Left ventricle myocardium superior (tissue), 1 donor: ENCODE measurements around the gene MUC20. TPM values are rescaled to one million over a fixed set of nuclear protein-coding genes. Genes with fewer than 3 reads are reported as not detected.
"Not testable (repeated sequence)": the region's sequence is repeated elsewhere in the genome, so short reads cannot be mapped to it uniquely, and the experiment has no call there.

ENCODE experiments used
- ATAC-seq: fragments of 200-7000 bp; cut with Tn5 transposase; one replicate; pipeline ENCODE4 v1.9.1; 2020; ENCODE audit warnings: mild to moderate bottlenecking, moderate library complexity
- DNase-seq: peaks from one replicate; pipeline ENCODE4 v3.0.0-alpha.2; 2020
- intact Hi-C: fragments of 100-400 bp; cut with micrococcal nuclease; formaldehyde crosslinking; loops from one replicate; pipeline ENCODE4 v1.11.0; 2022
- total RNA-seq: library from RNA; stranded (reverse); fragmentation: NEBNext Ultra II Directional; extraction: Animal tissue kit (Norgen Biotek cat#: 25700); gene quantifications from one replicate; pipeline ENCODE4 v1.2.1, GENCODE V29; 2021
- donor health status: DM: no; HTN: yes; CAD: no; lungs with severe emphysema.

Gene MUC20
- total RNA-seq, 1 donor from 2014 or later = 3.6 TPM

DNA sequence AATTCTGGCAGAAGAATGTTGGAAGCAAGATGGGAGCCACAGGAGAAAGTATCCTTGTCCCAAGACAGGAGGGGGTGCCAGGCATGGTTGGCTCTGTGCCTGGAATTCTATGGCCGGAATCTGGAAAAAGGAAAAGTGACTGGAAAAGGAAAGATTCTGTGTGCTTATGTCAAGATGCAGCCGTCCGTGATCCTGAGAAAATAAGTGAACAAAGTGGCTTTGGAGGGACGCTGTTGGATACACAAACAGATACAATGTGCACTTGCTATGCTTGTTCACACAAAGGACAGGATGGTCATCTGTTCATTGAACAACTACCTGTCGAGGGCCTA is 28.5 kb upstream of the MUC20 start:
- DNase-seq (no peak), ATAC-seq (no peak)
- intact Hi-C loops = no loop called here

DNA sequence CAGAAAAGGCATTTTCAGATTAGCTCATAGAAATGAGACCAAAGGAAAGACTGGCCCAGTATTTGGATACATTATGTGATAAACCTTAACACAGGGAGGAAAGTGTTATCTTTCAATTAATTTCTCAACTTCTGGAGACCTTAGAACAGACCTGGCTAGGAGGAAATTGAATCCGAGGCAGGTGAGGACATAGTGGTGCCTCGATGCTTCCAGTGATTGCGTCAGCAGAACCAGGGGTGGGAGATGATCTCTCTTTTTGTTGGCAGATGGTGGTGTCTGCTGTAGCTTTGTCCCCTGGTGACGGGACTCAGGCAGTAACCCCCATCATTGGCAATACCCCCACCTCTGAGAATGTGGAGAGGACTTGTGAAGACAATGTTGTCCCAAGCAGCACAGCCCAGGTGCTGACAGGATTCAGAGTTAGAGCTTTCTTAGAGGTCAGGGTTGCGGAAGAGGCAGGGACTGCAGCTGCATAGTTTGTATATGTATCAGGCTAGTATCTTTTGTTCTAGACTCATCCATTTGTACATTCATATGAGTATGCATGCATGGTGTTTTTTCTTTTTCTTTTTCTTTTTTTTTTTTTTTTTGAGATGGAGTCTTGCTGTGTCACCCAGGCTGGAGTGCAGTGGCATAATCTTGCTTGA is 27.9 kb upstream of the MUC20 start:
- DNase-seq (no peak), ATAC-seq (no peak)
- intact Hi-C loops = no loop called here

GRCh38 chr3:195693428-195694216 is 27.2 kb upstream of the MUC20 start:
- ATAC-seq = no peak
- DNase-seq = no peak
- intact Hi-C loops = no loop called here

DNA sequence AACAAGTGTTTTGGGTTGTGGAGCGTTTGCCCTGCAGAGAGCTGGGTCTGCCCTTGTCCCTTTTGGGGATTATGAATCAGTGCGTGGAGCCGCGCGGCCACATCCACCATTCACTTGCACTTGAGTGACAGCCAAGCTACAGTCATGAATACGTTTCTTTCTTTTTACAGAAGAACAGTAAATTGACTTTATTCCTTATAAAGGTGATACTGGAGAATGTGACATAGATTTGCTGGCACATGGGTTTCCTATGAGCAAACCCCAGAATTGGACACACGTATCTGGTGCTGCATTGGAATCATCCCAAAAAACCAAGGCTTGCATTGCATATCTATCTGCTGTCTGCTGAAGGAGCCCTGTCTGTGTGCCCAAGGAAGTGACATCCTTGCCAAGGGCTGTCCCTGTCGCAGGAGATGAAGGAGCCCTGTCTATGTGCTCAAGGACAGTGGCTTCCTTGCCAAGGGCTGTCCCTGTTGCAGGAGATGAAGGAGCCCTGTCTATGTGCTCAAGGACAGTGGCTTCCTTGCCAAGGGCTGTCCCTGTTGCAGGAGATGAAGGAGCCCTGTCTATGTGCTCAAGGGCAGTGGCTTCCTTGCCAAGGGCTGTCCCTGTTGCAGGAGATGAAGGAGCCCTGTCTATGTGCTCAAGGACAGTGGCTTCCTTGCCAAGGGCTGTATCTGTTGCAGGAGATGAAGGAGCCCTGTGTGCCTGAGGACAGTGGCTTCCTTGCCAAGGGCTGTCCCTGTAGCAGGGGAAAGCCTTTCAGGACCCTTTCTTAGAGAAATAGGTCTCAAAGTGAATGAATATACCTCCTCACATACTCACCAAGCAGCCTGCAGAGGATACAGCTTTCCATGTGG is 26.3 kb upstream of the MUC20 start:
- ATAC-seq, DNase-seq, intact Hi-C loops: not testable (repeated sequence)

DNA sequence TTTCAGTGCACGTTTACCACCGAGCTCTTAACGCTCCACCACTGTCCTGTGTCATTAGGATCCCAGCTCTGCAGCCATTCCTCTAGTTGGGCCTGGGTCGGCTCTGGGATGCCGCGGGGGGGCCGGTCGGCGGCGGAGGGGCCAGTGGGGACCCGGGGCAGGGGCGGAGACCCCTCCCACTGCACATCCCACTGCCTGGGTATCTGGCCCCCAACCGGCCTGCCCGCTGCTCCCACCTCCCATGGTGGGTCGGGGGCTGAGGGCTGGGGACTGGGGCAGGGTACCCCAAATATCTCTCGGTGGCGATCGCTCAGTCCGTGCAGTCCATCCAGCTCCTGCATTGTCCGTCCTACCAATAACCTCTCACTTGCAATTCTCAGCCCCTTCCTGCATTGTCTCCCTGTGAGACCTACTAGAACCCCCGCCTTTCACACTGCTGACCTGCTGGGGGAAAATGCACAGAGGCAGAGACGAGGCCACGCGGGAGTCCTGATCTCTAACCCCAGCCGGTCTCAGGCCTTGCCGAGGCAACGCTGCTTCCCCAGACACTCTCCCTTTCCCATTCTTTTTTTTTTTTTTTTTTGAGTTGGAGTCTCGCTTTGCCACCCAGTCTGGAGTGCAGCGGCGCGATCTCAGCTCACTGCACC is 24.0 kb upstream of the MUC20 start:
- intact Hi-C loops = no loop called here
- ATAC-seq (peak; percentile 5), DNase-seq (no peak)

DNA sequence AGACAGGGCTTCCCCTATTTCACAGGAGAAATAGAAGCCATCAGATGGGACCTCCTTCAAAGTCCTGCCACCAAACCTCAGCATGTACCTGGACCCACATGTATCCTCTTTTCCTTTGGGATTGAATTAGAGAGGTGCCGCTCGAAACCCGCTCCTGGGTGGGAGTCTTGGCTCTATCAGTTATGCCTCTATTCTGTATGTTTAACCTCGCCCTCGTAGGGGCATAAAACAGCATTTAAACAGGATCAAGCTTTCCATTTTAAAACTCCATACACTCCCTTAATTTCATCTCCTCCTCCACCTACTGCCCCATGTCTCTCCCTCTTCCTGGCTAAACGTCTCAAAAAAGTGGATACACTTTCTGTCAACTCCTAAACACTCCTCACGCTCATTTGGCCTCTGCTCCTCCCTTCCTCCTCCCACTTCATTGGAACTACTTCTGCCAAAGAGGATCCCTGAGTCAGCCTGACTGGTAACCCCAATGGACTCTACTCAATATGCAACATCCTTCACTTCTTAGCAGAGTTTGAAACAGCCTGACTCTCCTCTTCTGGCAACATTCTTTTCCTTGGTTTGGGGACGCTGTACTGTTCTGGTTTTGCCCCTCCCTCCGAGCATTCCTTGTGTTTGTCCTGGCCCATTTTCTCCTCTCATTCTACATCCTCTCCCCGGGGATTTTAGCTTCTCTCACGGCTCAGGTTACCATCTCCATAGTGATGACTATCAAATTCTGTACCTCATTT is 23.0 kb upstream of the MUC20 start:
- ATAC-seq (peak; percentile 40), DNase-seq (no peak)
- intact Hi-C loops = no loop called here

GRCh38 chr3:195698325-195698646 is 22.5 kb upstream of the MUC20 start:
- intact Hi-C loops = no loop called here
- DNase-seq (no peak), ATAC-seq (no peak)

DNA sequence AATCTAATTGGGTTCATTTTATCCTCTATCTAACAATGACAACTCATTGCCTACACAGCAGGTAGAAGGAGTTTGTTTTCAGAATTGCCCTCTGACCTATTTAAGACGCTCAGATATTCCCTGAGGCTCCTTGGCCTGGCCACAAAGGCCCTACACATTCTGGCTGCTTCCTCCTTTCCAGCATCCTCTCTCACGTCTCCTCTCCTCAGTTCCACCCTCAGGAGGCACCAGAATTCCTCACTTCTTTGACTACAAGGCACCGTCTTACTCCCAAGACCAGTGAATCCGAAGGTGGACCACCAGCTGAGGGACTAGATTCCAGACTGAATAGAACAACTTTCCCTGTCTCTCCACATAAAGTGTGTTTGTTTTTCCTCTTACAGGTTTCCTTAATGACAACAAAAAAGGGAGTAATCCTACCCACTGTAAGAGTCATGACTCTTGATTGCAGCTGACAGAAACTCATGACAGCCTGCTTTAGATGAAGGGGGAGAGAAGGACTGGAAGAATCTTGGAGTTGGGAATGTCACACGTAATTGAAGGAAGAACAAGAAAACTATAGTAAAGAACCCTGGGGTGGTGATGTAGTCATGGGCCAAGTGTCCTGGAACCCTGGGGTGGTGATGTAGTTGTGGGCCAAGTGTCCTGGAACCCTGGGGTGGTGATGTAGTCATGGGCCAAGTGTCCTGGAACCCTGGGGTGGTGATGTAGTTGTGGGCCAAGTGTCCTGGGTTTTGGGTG is 22.0 kb upstream of the MUC20 start:
- intact Hi-C loops = no loop called here
- no peak for DNase-seq
- no peak for ATAC-seq

DNA sequence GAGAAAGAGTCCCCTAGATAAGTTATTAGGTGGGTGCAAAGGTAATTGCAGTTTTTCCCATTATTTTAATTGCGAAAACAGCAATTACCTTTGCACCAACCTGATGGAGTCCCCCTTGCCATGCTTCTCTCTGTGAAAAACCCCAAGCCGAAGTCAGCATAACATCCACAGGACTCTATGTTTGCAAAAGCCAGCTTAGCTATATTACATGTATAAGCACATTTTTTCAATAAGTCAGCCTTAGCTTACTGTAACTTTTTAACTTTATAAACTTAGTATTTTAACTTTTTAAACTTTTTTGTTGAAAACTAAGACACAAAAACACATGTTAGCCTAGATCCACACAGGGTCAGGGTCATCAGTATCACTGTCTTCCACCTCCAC is 21.4 kb upstream of the MUC20 start:
- intact Hi-C loops = no loop called here
- ATAC-seq (no peak), DNase-seq (no peak)

GRCh38 chr3:195699860-195700259 is 20.9 kb upstream of the MUC20 start:
- no peak for DNase-seq
- ATAC-seq = peak; percentile 6
- intact Hi-C loops = no loop called here

DNA sequence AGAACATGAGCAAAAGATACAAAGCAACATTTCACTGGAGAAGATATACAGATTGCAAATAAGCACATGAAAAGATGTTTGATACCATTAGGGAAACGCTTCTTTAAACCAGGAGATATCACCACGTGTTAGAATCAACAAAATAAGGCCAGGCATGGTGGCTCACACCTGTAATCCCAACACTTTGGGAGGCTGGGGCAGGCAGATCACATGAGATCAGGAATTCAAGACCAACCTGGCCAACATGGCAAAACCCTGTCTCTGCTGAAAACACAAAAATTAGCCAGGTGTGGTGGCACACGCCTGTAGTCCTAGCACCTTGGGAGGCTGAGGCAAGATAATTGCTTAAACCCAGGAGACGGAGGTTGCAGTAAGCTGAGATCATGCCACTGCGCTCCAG is 20.5 kb upstream of the MUC20 start:
- DNase-seq = no peak
- ATAC-seq = no peak
- intact Hi-C loops = no loop called here

GRCh38 chr3:195701042-195701915 is 19.5 kb upstream of the MUC20 start:
- intact Hi-C loops = no loop called here
- no peak for DNase-seq
- no peak for ATAC-seq

DNA sequence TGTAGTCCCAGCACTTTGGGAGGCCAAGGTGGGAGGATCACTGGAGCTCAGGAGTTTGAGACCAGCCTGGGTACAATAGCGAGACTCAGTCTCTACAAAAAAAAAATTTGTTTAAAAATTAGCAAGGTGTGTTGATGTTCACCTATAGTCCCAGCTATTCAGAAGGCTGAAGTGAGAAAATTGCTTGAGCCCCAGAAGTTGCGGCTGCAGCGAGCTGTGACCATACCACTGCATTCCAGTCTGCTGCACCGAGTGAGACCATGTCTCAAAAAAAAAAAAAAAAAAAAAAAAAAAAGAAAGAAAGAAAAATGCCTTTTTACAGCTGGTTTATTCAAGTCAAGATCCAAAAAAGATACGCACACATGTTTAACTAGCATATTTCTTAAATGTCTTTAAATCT is 17.0 kb upstream of the MUC20 start:
- intact Hi-C loops = no loop called here
- DNase-seq (no peak), ATAC-seq (no peak)

DNA sequence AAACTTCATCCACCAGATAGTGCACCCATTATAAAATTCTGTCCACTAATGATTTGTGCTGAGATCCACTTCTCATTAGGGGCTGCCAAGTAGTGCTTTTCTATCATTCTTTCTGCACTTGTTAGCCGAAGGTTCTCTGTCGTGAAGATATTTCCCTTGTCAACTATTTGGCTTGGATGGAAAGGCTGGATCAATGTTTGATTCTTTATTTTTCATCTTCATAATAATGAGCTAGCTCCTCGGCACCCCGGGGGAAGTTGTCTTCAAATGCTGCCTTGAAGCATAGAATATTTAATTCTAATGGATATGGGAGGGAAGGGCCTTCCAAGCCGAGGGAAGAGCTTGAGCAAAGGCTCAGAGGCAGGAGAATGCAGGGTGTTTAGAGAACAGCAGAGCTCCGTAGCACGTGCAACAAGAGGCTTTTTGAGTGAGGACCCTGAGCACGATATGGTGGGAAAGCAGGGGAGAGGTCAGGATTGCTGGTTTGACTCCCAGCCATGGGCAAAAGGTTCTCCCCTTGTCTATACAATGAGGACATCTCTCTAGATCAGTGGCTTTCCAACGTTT is 16.3 kb upstream of the MUC20 start:
- DNase-seq (no peak), ATAC-seq (no peak)
- intact Hi-C loops = no loop called here

DNA sequence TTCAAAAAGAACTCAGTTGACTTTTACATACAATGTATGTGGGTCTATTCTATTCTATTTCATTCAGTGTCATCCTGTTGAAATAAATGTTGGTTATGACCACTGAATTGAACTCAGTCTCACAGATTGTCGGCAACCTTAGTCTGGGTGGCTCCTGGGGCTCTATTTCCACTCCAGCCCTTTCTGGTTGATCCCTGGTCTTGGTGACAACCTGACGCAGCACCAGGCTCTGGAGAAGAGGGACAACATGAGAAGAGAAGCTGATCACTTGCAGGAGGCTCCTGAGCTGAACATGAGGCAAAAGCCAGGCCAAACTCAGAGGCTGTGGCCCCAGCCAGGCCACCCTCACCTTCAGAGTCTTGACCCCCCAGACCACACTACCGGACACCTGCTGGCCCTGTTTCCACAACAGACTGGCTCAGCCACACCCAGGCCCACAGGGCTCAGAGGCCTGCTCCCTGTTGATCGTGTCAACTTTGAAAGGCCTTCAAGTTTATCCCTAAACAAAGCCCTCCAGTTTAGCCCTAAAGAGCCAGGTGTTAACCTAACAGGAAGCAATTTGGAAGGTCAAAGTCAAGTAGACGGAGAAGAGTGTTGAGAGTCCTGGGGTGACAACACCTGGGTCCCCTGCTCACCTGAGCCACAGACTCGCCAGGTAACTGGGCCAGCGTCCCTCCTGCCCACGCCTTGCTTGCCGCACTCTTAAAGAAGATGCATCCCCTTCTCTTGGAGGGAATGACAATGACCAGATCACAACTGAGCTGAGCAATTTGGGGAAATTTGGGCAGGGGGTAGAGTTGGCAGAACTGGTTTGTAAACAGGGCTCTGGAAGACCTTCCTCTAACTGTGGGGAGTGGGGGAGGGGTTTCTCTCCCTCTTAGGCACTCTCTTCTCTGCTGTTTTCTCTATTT is 15.4 kb upstream of the MUC20 start:
- no peak for ATAC-seq
- DNase-seq = no peak
- intact Hi-C loops = no loop called here

GRCh38 chr3:195708061-195708460 is 12.7 kb upstream of the MUC20 start:
- intact Hi-C loops = no loop called here
- ATAC-seq = no peak
- DNase-seq = no peak
